Small intestine (tissue), 7 donors: ENCODE measurements around the gene PHF3. TPM values are rescaled to one million over a fixed set of nuclear protein-coding genes. Genes with fewer than 3 reads are reported as not detected.

ENCODE experiments used
- DNase-seq, 2 donors: peaks; one replicate each; pipeline versions ENCODE4 v3.0.0 to v3.0.0-alpha.2; 2013
- FAIRE-seq: peaks from 2 replicates; lab custom pipeline; 2012; peaks lifted over from hg19 to GRCh38; lab: Jason Lieb, UNC
- H3K27ac ChIP-seq, 3 donors: one replicate each; pipeline ENCODE4 v1.5.1; 2013; ENCODE audit warnings: low read length in 2 of 3, mild to moderate bottlenecking in 2 of 3, control low read depth in 1 of 3, inconsistent platforms in 1 of 3, low read depth in 1 of 3, moderate library complexity in 1 of 3
- H3K27me3 ChIP-seq, 3 donors: one replicate each; pipeline ENCODE4 v1.6.1; 2013; ENCODE audit warnings: low read length in 3 of 3, inconsistent platforms in 1 of 3; ENCODE audit not compliant: control insufficient read depth in 3 of 3, insufficient read depth in 3 of 3
- H3K36me3 ChIP-seq, 3 donors: one replicate each; pipeline ENCODE4 v1.6.1; 2013; ENCODE audit warnings: low read length in 3 of 3, inconsistent platforms in 1 of 3, low read depth in 1 of 3, mild to moderate bottlenecking in 1 of 3, moderate library complexity in 1 of 3; ENCODE audit not compliant: control insufficient read depth in 3 of 3, insufficient read depth in 2 of 3
- H3K4me1 ChIP-seq, 3 donors: one replicate each; pipeline ENCODE4 v1.6.1; 2013; ENCODE audit warnings: low read length in 2 of 3, inconsistent platforms in 1 of 3, low read depth in 1 of 3, mild to moderate bottlenecking in 1 of 3, moderate library complexity in 1 of 3; ENCODE audit not compliant: control insufficient read depth in 3 of 3, insufficient read depth in 2 of 3
- H3K4me3 ChIP-seq, 3 donors: one replicate each; pipeline ENCODE4 v1.5.1; 2013; ENCODE audit warnings: low read length in 3 of 3, control low read depth in 1 of 3, inconsistent platforms in 1 of 3, low read depth in 1 of 3, mild to moderate bottlenecking in 1 of 3, moderate library complexity in 1 of 3
- H3K9me3 ChIP-seq, 2 donors: one replicate each; pipeline ENCODE4 v1.6.1; 2013; ENCODE audit warnings: low read depth in 1 of 2, low read length in 1 of 2; ENCODE audit not compliant: control insufficient read depth in 2 of 2, insufficient read depth in 1 of 2
- WGBS, 3 donors: extraction: QIAGEN DNeasy Blood & Tissue Kit; methylation state at CpG; one replicate each; pipeline ENCODE4 v1.1.7; 2013; 5-methylcytosine and 5-hydroxymethylcytosine counted together
- polyA plus RNA-seq, 4 donors: library from polyadenylated mRNA; stranded (reverse) in 3 of 4; unstranded in 1 of 4; fragments of 200-250 nt in 3 of 4; fragments of 120-200 nt in 1 of 4; gene quantifications; one replicate each; pipeline versions ENCODE4 v1.2.1 to v1.2.3, GENCODE V29; 2013
- donor health status: healthy with polysubstance abuse.
- donor health status: control.
- donor health status: control.
- donor health status: Bipolar disorder and iron deficiency.
- donor health status: healthy.

Gene PHF3
- polyA plus RNA-seq, 4 donors = 8.1 to 67.9 (median 10.9) TPM

DNA sequence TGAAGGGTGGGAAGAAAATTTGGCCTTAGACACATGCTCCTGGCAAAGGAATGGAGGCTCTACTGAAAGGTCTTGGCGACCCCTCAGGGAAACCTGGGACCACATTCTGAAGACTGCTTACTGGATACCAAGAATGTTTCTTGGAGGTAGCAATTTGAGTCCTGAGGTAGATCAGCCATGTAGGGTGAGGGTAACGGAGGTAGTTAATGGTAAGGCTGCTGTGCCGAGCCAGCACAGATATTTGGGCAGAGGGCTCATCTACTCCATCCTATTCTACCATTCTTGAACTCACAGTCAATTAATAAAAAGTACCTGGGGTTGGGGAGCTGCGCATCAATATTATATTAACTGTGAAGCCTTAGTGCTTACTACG lies 401 bp upstream of the PHF3 start:
- Histone ChIP-seq H3K4me3 (peak overlapping the region in 2 of 3 donors; percentile 59 to 89), H3K4me1 (peaks cover 2 to 21% (median 8%) of the 10 kb centered on the region in 3 donors), H3K9me3 (no peaks in the 10 kb centered on the region), H3K27me3 (no peaks in the 10 kb centered on the region), H3K36me3 (no peaks in the 10 kb centered on the region), H3K27ac (peak overlapping the region; percentile 94 to 98 (median 97))
- DNase-seq (no peak), FAIRE-seq (no peak)
- 1 to 4% (median 1%) methylated on average over 5 of the region's 5 CpGs for WGBS, 3 donors

DNA sequence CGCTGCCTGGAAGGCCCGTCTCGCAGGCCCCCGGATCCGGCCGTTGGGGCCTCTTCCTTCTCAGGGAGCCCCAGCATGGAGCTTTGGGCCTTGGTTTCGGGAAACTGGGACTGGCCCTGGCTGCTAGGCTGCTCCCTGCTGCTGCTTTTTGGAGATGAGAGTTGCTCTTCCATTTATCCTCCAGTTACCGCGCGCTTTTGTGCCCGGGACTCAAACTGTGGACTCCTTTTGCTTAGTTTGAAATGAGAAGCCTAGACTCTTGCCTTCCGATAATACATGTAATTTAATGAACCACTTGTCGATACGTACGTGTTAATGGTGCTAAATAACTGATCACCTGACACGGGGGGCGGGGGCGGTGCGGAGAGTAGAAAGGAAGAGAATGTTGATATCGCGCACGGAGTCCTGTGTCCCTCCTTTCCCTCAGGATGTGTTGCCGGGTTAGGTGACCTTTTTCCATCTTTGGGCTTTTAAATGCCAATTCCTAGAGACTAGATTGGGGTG lies 968 bp downstream of the PHF3 start:
- Histone ChIP-seq H3K9me3 (no peaks in the 10 kb centered on the region), H3K27me3 (no peaks in the 10 kb centered on the region), H3K4me1 (peaks cover 6 to 17% (median 16%) of the 10 kb centered on the region in 3 donors), H3K4me3 (peak overlapping the region; percentile 61 to 96 (median 89)), H3K36me3 (no peaks in the 10 kb centered on the region), H3K27ac (peak overlapping the region; percentile 94 to 98 (median 97))
- 0 to 1% (median 0%) methylated on average over 22 to 23 of the region's 23 CpGs for WGBS, 3 donors
- FAIRE-seq = no peak
- DNase-seq = peak; percentile 67 to 81

DNA sequence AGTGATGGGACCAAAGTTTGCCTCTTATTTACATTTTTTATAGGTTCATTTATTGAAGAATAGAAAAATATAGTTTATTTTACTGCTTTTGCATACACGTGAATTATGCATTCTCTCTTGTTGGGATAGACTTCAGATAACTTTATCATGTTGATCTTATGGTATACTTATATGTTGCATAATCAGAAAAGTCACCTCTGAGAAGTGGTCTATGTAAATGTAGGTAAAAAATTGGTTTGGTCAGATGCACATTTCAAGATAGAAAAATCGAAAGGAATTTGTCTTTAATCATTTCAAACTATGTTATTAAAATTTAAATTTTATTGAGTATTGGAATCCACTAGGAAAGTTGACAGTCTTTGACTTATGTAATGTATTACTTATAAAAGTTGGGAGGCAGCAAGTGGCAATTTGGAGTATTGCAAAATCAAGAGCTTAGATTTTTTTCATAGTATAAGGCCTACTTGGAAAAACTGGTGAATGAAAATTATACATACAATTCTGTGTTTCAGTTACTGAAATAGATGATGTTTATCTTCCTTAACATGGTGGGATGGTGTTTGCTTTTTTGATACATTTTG lies 2.4 kb downstream of the PHF3 start:
- no peaks in the 10 kb centered on the region for H3K9me3 ChIP-seq
- peak overlapping the region in 1 of 3 donors; percentile 98 for H3K27ac ChIP-seq
- DNase-seq (no peak), FAIRE-seq (no peak)
- 11 to 39% (median 23%) methylated on average over 2 of the region's 2 CpGs for WGBS, 3 donors
- peaks cover 0 to 2% (median 0%) of the 10 kb centered on the region in 3 donors for H3K36me3 ChIP-seq
- H3K4me1 ChIP-seq = peaks cover 6 to 17% (median 16%) of the 10 kb centered on the region in 3 donors
- H3K27me3 ChIP-seq = no peaks in the 10 kb centered on the region
- H3K4me3 ChIP-seq = peak overlapping the region in 1 of 3 donors; percentile 61

DNA sequence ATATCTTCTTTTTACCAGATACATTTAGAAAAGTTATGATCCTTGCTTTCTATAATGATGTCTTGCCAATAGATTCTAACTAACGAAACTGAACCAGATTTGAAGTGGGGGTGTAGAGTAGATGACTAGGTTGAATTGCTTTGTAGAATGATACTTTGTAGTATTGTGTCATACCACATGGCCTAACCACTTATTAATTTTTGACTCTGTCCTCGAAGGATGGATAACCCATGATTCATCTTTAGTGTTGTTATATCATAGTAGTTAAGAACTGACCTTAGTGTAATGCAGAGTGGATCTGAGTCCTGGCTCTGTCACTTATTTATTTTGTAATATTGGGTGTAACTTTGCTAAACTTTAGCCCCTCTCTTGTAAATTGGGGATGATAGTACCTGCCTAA lies 4.5 kb downstream of the PHF3 start:
- DNase-seq (peak; percentile 47 to 55), FAIRE-seq (peak; percentile 5)
- H3K27me3 ChIP-seq = no peaks in the 10 kb centered on the region
- WGBS, 3 donors = 37 to 43% (median 43%) methylated on average over 2 of the region's 2 CpGs
- H3K9me3 ChIP-seq = no peaks in the 10 kb centered on the region
- H3K36me3 ChIP-seq = peaks cover 0 to 4% (median 2%) of the 10 kb centered on the region in 3 donors
- peaks cover 6 to 17% (median 14%) of the 10 kb centered on the region in 3 donors for H3K4me1 ChIP-seq
- H3K4me3 ChIP-seq = no peak overlapping the region
- H3K27ac ChIP-seq = no peak overlapping the region

DNA sequence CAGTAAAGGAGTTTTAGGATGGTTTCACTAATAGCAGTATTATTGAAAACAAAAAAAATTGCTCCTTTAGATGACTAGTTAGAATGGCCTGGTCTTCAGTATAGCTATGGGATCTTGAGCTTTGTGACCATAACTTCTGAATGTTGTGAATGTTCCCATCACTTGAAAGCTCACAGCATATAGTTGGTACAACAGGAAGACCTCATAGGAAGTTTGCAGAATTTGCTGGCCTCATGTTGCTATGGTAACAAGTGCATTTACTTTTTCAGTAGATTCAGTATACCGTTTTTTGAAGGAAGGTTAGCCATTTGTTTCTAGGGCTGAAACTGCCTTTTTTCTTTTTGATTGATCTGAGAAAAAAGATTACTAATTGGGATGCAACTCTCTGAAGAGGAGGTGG lies 8.3 kb downstream of the PHF3 start:
- 10 to 36% (median 13%) methylated on average over 1 of the region's 1 CpG for WGBS, 3 donors
- peaks cover 6 to 21% (median 7%) of the 10 kb centered on the region in 3 donors for H3K4me1 ChIP-seq

DNA sequence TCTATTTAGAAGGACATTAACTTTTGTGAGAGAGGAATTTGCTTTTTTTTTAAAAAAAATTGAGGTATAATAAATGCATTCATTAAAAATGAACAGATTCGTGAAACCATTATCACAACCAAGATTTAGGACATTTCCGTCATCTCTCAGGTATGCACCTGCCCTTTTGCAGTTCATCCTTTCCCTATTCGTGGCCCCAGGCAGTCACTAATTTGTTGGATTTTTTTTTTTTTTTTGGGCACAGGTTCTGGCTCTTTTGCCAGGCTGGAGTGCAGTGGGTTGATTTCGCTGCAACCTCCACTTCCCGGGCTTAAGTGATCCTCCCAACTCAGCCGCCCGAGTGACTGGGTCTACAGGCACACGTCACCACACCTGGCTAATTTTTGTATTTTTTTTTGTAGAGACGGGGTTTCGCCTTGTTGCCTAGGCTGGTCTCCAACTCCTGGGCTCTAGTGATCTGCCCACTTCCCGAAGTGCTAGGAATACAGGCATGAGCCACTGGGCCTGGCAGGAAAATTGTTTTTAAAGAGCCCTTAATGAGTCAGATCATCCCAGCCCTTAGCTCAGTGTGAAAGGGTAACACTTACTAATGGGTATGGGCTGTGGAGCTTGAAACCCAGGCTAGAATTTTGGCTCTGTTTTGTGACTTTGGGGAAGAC lies 9.2 kb downstream of the PHF3 start:
- Histone ChIP-seq H3K4me1 (peaks cover 3 to 21% (median 4%) of the 10 kb centered on the region in 3 donors), H3K9me3 (no peaks in the 10 kb centered on the region), H3K36me3 (peaks cover 0 to 7% (median 2%) of the 10 kb centered on the region in 3 donors), H3K4me3 (no peak overlapping the region), H3K27ac (no peak overlapping the region), H3K27me3 (no peaks in the 10 kb centered on the region)
- FAIRE-seq = no peak
- 85 to 86% (median 86%) methylated on average over 11 of the region's 11 CpGs for WGBS, 3 donors
- no peak for DNase-seq

More for the DNA sequence above, 8.3 kb downstream of the PHF3 start:
- Histone ChIP-seq H3K27me3 (no peaks in the 10 kb centered on the region), H3K36me3 (peaks cover 0 to 7% (median 2%) of the 10 kb centered on the region in 3 donors), H3K9me3 (no peaks in the 10 kb centered on the region), H3K4me3 (no peak overlapping the region), H3K27ac (no peak overlapping the region)
- DNase-seq (no peak), FAIRE-seq (no peak)

DNA sequence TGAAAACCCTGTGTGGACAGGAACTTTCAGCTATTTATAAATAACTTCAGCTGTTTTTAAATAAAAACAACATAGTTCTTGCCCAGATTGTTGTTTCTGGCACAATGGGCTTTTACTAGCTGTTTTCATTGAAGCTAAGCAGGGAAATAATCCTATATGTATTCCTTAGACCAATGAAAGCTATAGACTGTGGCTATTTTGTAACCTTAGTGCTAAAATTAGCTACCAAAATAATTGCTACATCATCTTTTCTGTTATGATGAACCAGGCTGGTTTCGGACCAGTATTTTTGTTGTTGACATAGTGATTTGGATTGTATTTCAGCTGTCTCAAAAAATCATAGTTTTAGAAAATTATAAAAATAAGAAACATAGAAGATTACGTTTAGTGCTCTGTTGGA lies 13.7 kb downstream of the PHF3 start:
- H3K4me1 ChIP-seq = peaks cover 0 to 8% (median 0%) of the 10 kb centered on the region in 3 donors
- DNase-seq = no peak
- 62 to 90% (median 89%) methylated on average over 2 of the region's 2 CpGs for WGBS, 3 donors
- H3K27me3 ChIP-seq = no peaks in the 10 kb centered on the region
- H3K36me3 ChIP-seq = peaks cover 0 to 7% (median 0%) of the 10 kb centered on the region in 3 donors
- no peaks in the 10 kb centered on the region for H3K9me3 ChIP-seq
- no peak overlapping the region for H3K27ac ChIP-seq
- FAIRE-seq = no peak
- H3K4me3 ChIP-seq = no peak overlapping the region

DNA sequence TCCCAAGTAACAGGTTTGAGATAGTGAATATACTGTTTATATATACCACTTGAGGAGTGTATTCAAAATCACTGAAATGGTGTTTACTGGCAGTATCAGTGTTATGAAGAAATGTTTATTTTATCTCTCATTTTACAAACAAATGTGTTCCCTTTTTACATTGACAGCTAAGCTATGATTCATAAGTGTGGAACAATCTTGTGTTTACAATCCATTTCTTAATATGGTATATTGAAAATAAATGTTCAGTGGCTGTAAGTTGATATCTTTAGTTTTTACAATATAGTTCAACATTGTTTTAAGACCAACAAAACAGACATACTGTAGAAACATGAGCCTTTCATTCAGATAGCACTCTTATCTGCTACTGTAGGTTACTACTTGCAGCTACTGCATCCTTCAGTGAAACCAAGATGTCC lies 14.3 kb downstream of the PHF3 start:
- H3K36me3 ChIP-seq = peaks cover 0 to 5% (median 0%) of the 10 kb centered on the region in 3 donors
- H3K27ac ChIP-seq = no peak overlapping the region
- DNase-seq = no peak
- H3K4me1 ChIP-seq = peaks cover 0 to 8% (median 0%) of the 10 kb centered on the region in 3 donors
- no peaks in the 10 kb centered on the region for H3K27me3 ChIP-seq
- FAIRE-seq = no peak
- no peak overlapping the region for H3K4me3 ChIP-seq
- no peaks in the 10 kb centered on the region for H3K9me3 ChIP-seq
